HG03457 (cell line): ENCODE data around the gene HSD17B4.
"Not testable (repeated sequence)": the region's sequence is repeated elsewhere in the genome, so short reads cannot be mapped to it uniquely, and the experiment has no call there.

Source experiments
- ATAC-seq: cut with Tn5 transposase; IDR thresholded peaks from one replicate; pipeline ENCODE4 v1.9.1; 2021; ENCODE audit warnings: moderate number of reproducible peaks; ENCODE audit not compliant: unreplicated experiment

Gene HSD17B4

DNA sequence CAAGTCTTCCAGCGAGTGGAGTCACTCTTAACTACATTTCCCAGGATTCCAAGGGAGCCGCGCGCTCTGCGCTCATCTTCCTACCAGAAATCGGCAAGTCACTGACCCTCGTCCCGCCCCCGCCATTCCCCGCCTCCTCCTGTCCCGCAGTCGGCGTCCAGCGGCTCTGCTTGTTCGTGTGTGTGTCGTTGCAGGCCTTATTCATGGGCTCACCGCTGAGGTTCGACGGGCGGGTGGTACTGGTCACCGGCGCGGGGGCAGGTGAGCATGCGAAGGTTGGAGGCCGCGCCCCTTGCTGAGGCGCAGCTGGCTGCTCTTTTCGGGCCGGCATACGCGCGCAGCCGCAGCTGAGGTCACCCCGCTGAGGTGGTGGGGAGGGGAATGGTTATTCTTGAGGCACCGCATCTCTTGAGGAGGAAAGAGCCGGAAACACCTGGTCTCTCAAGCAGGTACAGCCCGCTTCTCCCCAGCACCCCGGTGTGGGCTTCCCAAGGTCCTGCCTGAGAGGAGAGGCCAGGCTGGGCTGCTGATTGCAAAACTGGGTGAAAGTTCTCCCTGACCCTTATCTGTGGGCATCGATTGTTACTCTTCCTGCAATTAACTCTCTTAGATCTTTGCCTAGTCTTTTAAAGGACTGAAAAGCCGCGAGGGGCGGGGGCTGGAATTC, at the start of gene HSD17B4:
Gene HSD17B4 (plus strand): TSS at position 125 of the 667 bp plus-strand sequence. CDS start 79 bp downstream, at position 204.
- peak; percentile 97 for ATAC-seq

DNA sequence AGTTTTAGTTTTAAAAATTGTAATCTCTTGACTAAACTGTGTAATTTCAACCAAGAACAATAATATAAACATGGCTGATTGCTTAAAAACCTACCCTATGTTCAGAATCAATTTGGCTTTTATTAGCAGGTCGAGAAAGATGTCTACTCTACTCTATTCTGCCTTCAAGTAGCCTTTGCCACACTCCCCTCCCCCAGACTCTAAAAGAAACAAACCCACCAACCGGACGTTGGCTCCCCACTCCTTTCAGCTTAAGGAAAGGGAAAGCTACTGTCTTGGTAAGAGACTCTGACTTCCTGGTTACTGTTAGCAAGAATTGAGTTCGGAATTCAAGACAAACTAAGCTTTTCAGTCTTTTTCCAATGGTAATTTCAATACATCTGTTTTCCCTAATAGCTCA, 49.7 kb upstream of the HSD17B4 start:
- ATAC-seq: no peak

- no peak for ATAC-seq
Observed at GRCh38 chr5:119404033-119404432, 48.3 kb upstream of the HSD17B4 start.

- ATAC-seq: no peak
Observed at GRCh38 chr5:119405419-119405818, 46.9 kb upstream of the HSD17B4 start.

GRCh38 chr5:119406551-119407110, 45.7 kb upstream of the HSD17B4 start:
- ATAC-seq: no peak

- no peak for ATAC-seq
Observed at GRCh38 chr5:119409235-119409815, 43.0 kb upstream of the HSD17B4 start.

DNA sequence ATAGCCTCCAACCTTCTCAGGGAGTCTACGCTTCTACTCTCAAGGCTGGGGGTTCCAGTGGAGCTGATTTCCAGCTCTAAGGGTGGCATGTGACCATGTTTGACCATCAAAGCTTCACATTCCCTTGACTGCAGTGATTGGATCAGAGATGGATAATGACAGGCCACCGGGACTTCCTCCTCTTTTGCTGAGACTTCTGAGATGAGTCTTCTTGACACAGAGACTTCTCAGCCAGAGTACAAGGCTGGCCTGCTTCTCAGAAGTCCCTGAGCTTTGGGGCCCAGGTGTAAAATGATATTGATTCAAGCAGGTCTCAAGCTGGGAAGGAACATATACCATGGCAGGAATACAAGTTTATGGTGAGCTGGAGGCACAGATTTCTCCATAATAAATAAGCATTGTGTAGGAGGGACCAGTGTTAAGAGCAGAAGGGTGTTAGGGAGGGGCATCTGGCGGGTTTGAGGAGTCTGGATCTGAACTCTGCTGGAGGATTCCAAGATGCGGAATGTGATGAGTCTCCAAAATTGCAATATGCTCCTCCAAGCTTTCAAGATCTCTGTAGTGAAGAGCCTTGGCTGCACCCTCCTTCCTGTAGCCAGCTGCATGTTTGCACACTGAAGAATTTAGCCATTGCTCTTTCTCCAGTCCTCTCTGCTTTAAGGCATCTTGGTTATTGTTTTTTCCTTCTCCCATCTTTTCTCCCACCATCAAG, 41.7 kb upstream of the HSD17B4 start:
- no peak for ATAC-seq

DNA sequence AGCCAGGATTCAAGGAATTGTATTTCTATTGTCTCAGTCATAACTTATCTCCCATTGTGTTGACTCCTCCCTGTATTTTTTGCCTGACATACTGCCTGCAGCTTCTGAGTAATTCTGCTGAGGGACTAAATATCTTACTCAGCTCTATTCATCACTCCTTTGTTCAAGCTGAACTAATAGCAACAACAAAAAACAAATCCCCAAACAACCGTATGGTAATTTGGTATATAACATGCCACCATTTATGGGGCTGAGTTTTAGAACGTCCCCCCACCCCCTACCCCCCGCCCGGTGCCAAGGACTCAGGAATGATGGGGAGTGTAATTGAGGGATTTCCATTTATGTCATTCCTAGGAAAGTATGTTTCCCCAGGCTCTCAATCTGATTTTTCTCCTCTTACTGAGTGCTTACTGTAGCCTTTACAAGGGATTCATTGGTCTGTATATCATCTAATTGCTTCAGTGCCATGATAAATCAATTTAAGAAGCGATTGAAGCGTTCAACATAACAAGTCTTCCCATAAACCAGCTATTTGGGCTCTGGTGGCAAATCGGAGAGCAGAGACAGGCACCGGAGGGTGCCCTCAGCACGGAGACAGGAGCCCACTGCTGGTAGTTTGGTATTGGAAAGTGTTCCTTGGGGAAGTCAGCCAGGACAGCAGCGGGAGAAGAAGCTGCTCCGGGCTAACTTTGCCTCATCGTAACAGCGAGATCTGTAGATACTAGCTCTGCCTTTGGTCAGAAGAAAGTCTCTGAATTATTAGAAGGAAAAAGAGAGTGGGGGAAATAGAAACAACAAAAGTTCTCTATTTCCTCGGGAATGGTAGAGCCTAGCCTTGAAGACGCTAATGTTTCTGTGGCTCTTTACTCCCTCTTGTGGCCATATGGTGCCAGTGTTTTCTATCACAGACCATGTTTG, 40.7 kb upstream of the HSD17B4 start:
- peak; percentile 53 for ATAC-seq

- ATAC-seq: no peak
Observed at GRCh38 chr5:119412279-119413227, 39.7 kb upstream of the HSD17B4 start.

DNA sequence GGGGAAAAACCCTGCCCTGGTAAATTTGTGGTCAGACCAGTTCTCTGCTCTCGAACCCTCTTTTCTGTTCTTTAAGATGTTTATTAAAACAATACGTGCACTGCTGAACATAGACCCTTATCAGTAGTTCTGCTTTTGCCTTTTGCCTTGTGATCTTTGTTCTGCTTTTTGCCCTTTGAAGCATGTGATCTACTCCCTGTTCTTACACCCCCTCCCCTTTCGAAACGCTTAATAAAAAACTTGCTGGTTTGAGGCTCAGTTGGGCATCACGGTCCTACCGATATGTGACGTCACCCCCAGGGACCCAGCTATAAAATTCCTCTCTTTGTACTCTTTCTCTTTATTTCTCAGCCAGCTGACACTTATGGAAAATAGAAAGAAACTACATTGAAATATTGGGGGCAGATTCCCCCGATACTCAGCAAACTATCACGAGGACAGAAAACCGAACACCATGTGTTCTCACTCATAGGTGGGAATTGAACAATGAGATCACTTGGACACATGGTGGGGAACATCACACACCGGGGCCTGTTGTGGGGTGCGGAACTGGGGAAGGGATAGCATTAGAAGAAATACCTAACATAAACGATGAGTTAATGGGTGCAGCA, 38.1 kb upstream of the HSD17B4 start:
- ATAC-seq: not testable (repeated sequence)

GRCh38 chr5:119417891-119418605, 34.2 kb upstream of the HSD17B4 start:
- ATAC-seq: no peak

- peak; percentile 67 for ATAC-seq
Observed at GRCh38 chr5:119418606-119419100, 33.6 kb upstream of the HSD17B4 start.

DNA sequence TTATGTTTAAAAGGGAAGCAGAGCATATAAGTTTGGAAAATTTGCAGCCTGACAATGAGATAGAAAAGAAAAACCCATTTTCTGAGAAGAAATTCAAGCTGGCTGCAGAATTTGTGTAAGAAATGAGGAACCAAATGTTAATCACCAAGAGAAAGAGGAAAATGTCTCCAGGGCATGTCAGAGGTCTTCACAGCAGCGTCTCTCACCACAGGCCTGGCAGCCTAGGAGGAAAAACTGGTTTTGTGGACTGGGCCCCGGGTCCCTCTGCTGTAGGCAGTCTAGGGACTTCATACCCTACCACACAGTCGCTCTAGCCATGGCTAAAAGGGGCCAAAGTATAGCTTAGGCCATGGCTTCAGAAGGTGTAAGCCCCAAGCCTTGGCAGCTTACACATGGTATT, 32.1 kb upstream of the HSD17B4 start:
- no peak for ATAC-seq

DNA sequence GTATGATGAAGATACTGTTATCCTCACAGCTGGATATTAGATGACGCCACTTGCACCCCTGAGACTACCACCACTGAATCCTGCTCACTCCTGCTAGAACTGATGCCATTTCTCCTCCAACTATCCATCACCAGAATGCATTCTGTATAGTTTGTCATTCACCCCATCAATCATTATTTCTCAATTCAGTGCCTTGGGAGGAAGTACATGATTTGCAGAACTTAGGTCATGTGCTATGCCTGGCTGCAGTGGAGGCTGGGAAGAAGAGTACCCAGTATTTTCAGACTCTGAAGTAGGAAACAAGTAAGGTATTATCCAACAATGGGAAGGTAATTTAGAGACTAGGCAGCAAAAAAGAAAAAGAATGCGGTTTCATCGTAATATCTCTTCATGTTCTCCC, 26.2 kb upstream of the HSD17B4 start:
- ATAC-seq: no peak

DNA sequence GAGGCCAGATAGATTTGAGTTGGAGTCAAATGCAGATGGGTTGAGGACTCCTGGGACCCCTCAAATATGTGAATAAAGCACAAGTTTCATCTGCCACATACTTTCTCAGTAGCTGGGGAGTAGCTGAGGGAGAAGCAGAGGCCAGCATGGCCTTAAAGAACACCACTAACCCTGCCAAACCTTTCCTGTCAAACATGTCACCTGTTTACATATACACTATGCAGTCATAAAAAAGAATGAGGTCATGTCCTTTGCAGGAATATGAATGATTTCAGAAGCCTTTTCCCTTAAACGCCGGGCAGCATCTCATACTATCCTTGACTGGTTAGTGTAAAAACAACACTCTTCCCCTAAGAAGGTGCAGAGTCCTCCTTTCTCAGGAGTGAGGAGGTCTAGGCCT, 25.2 kb upstream of the HSD17B4 start:
- ATAC-seq: no peak

GRCh38 chr5:119427596-119427995, 24.7 kb upstream of the HSD17B4 start:
- ATAC-seq: not testable (repeated sequence)

GRCh38 chr5:119428166-119428565, 24.1 kb upstream of the HSD17B4 start:
- not testable (repeated sequence) for ATAC-seq

- not testable (repeated sequence) for ATAC-seq
Observed at GRCh38 chr5:119428574-119428973, 23.7 kb upstream of the HSD17B4 start.
